Osteocyte (in vitro differentiated cells): ENCODE measurements around the gene ACP4. TPM values are rescaled to one million over a fixed set of nuclear protein-coding genes. Genes with fewer than 3 reads are reported as not detected.

Source experiments
- DNase-seq: peaks from one replicate; pipeline ENCODE4 v3.0.0; 2021; ENCODE audit warnings: mixed read lengths; ENCODE audit not compliant: unreplicated experiment; ENCODE audit errors: extremely low spot score
- H3K27ac Mint-ChIP-seq: one replicate; pipeline ENCODE4 v1.8.0; 2021; ENCODE audit warnings: mild to moderate bottlenecking, mixed read lengths; ENCODE audit not compliant: unreplicated experiment
- H3K27me3 Mint-ChIP-seq: one replicate; pipeline ENCODE4 v1.8.0; 2021; ENCODE audit warnings: mixed read lengths; ENCODE audit not compliant: unreplicated experiment
- H3K36me3 Mint-ChIP-seq: one replicate; pipeline ENCODE4 v1.8.0; 2021; ENCODE audit warnings: mixed read lengths; ENCODE audit not compliant: unreplicated experiment
- H3K4me1 Mint-ChIP-seq: one replicate; pipeline ENCODE4 v1.8.0; 2021; ENCODE audit warnings: mixed read lengths; ENCODE audit not compliant: unreplicated experiment
- H3K4me3 Mint-ChIP-seq: one replicate; pipeline ENCODE4 v1.8.0; 2021; ENCODE audit warnings: mild to moderate bottlenecking, moderate library complexity, mixed read lengths; ENCODE audit not compliant: unreplicated experiment
- H3K9me3 Mint-ChIP-seq: one replicate; pipeline ENCODE4 v1.8.0; 2021; ENCODE audit warnings: mixed read lengths; ENCODE audit not compliant: unreplicated experiment
- CTCF ChIP-seq: fragments of 200-600 bp; sonication (generic); IDR thresholded peaks from 2 replicates; pipeline ENCODE4 v1.5.0; 2021; ENCODE audit warnings: antibody characterized with exemption, mild to moderate bottlenecking, moderate library complexity
- total RNA-seq: library from RNA; stranded (reverse); gene quantifications from 2 replicates; pipeline ENCODE4 v1.2.1, GENCODE V29; 2021

Gene ACP4
- total RNA-seq, 1 donor from 2014 or later, result not detected

GRCh38 chr19:50844296-50844935 is 54.2 kb downstream of the ACP4 start:
- no peak overlapping the region for H3K27ac Mint-ChIP-seq
- no peaks in the 10 kb centered on the region for H3K36me3 Mint-ChIP-seq
- no peak for TF ChIP-seq CTCF
- no peak for DNase-seq
- H3K4me1 Mint-ChIP-seq, result no peaks in the 10 kb centered on the region
- H3K27me3 Mint-ChIP-seq, result no peaks in the 10 kb centered on the region
- H3K4me3 Mint-ChIP-seq, result no peak overlapping the region
- H3K9me3 Mint-ChIP-seq, result peaks cover 5% of the 10 kb centered on the region

Other genes with a start within 250 kb of the ACP4 start
- 0.11 and 0.52 TPM in 2 replicates for gene LRRC4B, start 222.0 kb upstream of the ACP4 start, total RNA-seq
- gene SYT3, start 150.5 kb upstream of the ACP4 start, total RNA-seq, result 0.29 and 0.38 TPM in 2 replicates
- not detected in 2 replicates for gene C19orf81, start 141.0 kb upstream of the ACP4 start, total RNA-seq
- gene SHANK1, start 70.6 kb upstream of the ACP4 start, total RNA-seq, result 0.29 and 0.40 TPM in 2 replicates
- gene CLEC11A, start 67.1 kb upstream of the ACP4 start, total RNA-seq, result 5.0 and 6.0 TPM in 2 replicates
- not detected in 2 replicates for gene GPR32, start 20.0 kb upstream of the ACP4 start, total RNA-seq
- not detected in 2 replicates for gene KLK1, start 33.4 kb downstream of the ACP4 start, total RNA-seq
- not detected in 2 replicates for gene KLK15, start 43.2 kb downstream of the ACP4 start, total RNA-seq
- not detected in 2 replicates for gene KLK3, start 64.5 kb downstream of the ACP4 start, total RNA-seq
- not detected in 2 replicates for gene KLK2, start 83.0 kb downstream of the ACP4 start, total RNA-seq
- gene KLK4, start 121.0 kb downstream of the ACP4 start, total RNA-seq, result not detected in 2 replicates
- not detected in 2 replicates for gene KLK5, start 162.6 kb downstream of the ACP4 start, total RNA-seq
- not detected in 2 replicates for gene KLK6, start 179.2 kb downstream of the ACP4 start, total RNA-seq
- gene KLK7, start 193.5 kb downstream of the ACP4 start, total RNA-seq, result not detected in 2 replicates
- gene KLK8, start 211.2 kb downstream of the ACP4 start, total RNA-seq, result not detected in 2 replicates
- gene KLK10, start 229.3 kb downstream of the ACP4 start, total RNA-seq, result not detected in 2 replicates
- not detected in 2 replicates for gene KLK11, start 236.2 kb downstream of the ACP4 start, total RNA-seq
- not detected in 2 replicates for gene KLK12, start 244.6 kb downstream of the ACP4 start, total RNA-seq